HUES6 (cell line): Measurements from ENCODE around the gene ZFP92.

ENCODE experiments used
- H3K27ac ChIP-seq: 2 replicates; pipeline ENCODE4 v1.7.0; 2013; ENCODE audit warnings: low read depth, mild to moderate bottlenecking, low read length, inconsistent platforms
- H3K27me3 ChIP-seq: 2 replicates; pipeline ENCODE4 v1.6.1; 2013; ENCODE audit warnings: low read length; ENCODE audit not compliant: control insufficient read depth, insufficient read depth
- H3K36me3 ChIP-seq: 2 replicates; pipeline ENCODE4 v1.6.1; 2013; ENCODE audit warnings: low read length; ENCODE audit not compliant: control insufficient read depth, insufficient read depth
- H3K4me1 ChIP-seq: 2 replicates; pipeline ENCODE4 v1.6.1; 2013; ENCODE audit warnings: low read length; ENCODE audit not compliant: control insufficient read depth, insufficient read depth
- H3K4me3 ChIP-seq: 2 replicates; pipeline ENCODE4 v1.5.1; 2013; ENCODE audit warnings: low read depth, low read length
- H3K9ac ChIP-seq: one replicate; pipeline ENCODE4 v1.6.1; 2013; ENCODE audit warnings: mild to moderate bottlenecking, low read length
- H3K9me3 ChIP-seq: 2 replicates; pipeline ENCODE4 v1.6.1; 2013; ENCODE audit warnings: low read depth, low read length; ENCODE audit not compliant: control insufficient read depth, insufficient read depth

ZFP92 gene

DNA sequence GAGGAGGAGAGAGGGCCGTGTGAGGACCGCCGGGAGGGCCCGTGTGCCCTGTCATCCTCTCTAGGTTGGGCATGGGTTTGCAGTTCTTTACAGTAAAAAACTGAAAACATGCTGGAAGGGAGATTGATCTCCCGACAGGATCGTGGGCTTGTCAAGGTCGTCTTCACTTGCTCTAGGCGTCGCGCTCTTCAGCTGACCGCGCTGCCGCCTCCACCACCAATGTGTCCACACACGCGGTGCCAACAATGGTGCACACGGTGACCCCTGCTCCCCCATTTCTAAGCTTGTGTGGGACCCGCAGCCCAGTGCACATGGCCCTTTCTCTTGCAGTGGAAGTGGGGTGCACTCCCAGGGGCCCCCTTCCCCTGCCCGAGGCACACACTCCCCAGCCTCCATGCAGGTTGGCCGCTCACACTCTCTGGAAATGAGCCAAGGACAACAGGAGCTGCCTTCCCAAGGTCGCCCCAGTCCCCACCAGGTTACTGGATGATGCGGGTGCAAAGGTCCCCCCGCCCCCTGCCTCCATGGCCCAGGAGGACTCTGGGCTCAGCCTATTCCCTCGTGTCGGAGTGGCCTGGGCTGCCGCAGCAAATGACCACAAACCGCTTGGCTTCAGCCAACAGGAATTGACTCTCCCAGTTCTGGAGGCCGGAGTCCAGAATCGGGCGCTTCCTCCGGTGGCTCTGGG is 1.7 kb upstream of the ZFP92 start:
- H3K36me3 ChIP-seq, result no peaks in the 10 kb centered on the region
- H3K4me1 ChIP-seq, result no peaks in the 10 kb centered on the region
- peaks cover 47% of the 10 kb centered on the region for H3K27me3 ChIP-seq
- no peak overlapping the region for H3K9ac ChIP-seq
- peaks cover 22% of the 10 kb centered on the region; the same call in 1 of the 2 replicates for H3K9me3 ChIP-seq
- H3K4me3 ChIP-seq, result no peak overlapping the region
- no peak overlapping the region for H3K27ac ChIP-seq

DNA sequence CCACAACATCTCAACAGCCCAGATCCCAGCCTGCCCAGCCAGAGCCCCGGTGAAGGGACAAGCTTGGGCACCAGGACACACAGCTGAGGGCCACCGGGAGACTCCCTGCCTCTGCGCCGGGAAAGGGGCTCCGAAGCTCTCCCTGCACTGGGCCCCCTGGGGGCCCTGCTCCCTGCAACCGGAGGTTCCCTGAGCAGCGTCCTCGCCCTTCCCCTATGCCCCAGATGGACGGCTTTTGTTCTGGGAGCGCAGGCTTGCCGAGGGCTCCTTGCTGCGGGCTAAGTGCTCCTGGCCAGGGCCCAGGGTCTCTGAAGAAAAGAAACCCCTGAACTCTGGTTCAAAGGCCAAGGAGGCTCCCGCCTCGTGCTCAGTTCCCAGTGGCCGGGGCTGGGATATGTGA is 899 bp upstream of the ZFP92 start:
- Histone ChIP-seq H3K4me3 (no peak overlapping the region), H3K27me3 (peaks cover 42% of the 10 kb centered on the region)

DNA sequence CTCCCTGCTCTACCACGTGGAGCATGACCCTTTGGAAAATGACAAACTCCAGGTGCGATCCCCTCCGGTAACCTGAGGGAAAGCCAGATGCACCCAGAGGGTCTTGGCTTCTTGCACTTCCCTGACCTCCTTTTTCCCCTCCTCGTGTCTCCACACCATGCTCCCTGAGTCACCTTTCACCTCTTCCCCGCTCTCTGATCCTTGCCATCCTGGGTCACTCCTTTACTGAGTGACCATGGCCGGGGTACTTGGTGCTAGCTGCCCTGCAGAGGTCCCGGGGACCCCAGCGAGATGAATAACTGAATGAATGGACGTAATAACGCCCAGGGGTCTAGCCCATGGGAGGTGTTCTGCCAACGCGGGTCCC is 401 bp upstream of the ZFP92 start:
- no peak overlapping the region for H3K27ac ChIP-seq

More for the DNA sequence above, 899 bp upstream of the ZFP92 start:
- H3K27ac ChIP-seq, result no peak overlapping the region
- peaks cover 21% of the 10 kb centered on the region; the same call in 1 of the 2 replicates for H3K9me3 ChIP-seq
- no peak overlapping the region for H3K9ac ChIP-seq
- no peaks in the 10 kb centered on the region for H3K36me3 ChIP-seq
- no peaks in the 10 kb centered on the region for H3K4me1 ChIP-seq

DNA sequence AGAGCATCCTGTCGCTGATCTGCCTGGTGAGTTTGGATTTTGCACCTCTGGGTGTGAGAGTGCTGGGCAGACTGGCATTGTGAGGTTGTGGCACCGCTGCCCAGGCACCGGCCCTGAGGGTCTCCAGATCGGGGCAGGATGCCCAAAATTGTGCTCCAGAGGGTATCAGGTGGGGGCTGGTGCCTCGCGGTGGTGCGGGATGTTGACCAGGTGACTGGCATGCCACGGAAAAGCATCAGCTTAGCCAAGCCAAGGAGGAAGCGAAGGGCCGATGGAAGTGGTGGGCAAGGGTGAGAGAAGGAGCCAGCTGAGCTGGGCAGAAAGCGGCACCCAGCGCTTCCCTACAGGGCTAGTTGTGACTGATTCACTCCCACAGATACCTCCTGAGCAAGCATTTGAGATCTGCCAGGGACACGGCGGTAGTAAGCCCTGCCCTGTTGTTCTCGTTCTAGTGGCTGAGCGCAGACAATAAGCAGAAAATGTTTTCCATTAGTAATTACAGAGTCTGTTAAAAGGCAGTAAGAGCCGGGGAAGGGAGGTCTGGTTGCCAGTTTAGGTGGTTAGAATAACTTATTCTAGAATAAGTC is 809 bp downstream of the ZFP92 start:
- H3K4me1 ChIP-seq, result no peaks in the 10 kb centered on the region
- H3K27me3 ChIP-seq, result peaks cover 43% of the 10 kb centered on the region
- no peak overlapping the region for H3K27ac ChIP-seq
- H3K4me3 ChIP-seq, result peak overlapping the region; percentile 50
- no peaks in the 10 kb centered on the region for H3K36me3 ChIP-seq
- peaks cover 23% of the 10 kb centered on the region; the same call in 1 of the 2 replicates for H3K9me3 ChIP-seq
- no peak overlapping the region for H3K9ac ChIP-seq

More for the DNA sequence above, 401 bp upstream of the ZFP92 start:
- H3K9ac ChIP-seq, result no peak overlapping the region
- H3K4me1 ChIP-seq, result no peaks in the 10 kb centered on the region
- peak overlapping the region; percentile 50 for H3K4me3 ChIP-seq
- H3K9me3 ChIP-seq, result peaks cover 21% of the 10 kb centered on the region; the same call in 1 of the 2 replicates
- peaks cover 43% of the 10 kb centered on the region for H3K27me3 ChIP-seq
- H3K36me3 ChIP-seq, result no peaks in the 10 kb centered on the region

DNA sequence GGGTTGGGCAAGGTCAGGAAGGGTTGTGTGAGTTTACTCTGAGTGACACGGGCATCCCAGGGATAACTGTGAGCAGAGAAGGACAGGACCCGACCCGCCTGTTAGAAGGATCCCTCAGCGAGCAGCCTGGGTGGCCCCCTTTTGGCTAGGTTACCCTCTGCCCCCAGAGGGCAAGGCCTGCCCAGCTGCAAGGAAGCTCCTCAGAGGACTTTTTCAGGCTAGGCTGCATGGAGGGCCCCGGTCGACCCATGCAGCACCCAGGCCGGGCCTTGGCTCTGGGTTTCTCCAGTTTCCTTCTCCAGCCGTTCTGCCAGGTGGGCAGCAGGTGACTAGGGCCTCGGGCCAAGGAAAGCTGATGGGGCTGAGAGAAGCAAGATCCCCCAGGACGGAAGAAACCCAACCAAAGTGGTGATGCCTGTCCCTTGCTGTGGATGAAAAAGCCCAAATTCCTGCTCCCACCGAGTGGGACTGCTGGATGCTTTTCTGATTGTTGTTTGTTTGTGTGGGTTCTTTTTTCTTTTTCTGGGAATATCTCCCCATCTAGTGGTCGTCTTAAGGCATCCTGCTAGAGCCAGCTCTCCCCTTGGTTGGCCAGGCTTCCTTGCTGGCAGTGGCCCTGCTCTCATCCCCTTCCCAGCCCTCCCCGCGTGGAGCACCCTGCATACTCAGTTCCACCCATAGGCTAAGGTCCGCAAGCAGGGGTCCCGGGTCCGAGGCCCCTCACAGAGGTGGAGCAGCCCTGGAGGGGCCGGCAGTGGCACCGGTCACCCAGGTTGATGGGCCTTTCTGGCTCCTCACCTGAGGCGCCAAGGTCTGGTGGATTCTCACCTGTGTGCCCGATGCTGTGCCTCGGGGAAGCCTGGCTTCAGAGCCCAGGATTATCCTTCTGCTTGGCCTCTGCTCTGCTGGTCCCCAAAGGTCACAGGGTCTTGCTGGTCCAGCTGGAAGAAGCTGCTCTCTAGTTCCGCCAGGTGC is 1.8 kb downstream of the ZFP92 start:
- Histone ChIP-seq H3K4me3 (no peak overlapping the region), H3K4me1 (no peaks in the 10 kb centered on the region), H3K9me3 (peaks cover 18% of the 10 kb centered on the region; the same call in 1 of the 2 replicates), H3K27me3 (peaks cover 42% of the 10 kb centered on the region), H3K27ac (no peak overlapping the region), H3K36me3 (no peaks in the 10 kb centered on the region), H3K9ac (no peak overlapping the region)

DNA sequence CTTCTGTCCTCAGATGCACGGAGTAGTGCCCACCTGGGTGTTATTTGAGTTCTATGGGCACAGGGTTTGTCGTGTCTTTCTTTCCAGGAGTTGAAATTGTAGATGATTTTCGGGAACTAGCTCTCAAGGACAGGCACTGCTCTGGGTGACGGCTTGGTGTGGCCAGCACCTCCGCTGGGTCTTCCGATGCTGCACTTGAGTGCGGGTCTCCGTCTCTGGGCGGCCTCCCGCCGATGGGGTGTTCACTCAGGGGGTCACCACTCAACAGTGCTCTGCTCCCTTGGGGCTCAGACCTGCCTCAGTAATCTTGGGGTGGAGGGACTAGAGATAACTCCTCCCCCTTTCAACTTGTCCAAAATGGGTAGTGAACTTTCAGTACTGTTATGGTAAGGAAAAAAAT is 2.5 kb downstream of the ZFP92 start:
- Histone ChIP-seq H3K4me1 (no peaks in the 10 kb centered on the region), H3K4me3 (no peak overlapping the region), H3K36me3 (no peaks in the 10 kb centered on the region), H3K27me3 (peaks cover 44% of the 10 kb centered on the region), H3K27ac (no peak overlapping the region), H3K9ac (no peak overlapping the region), H3K9me3 (peaks cover 14% of the 10 kb centered on the region; the same call in 1 of the 2 replicates)

DNA sequence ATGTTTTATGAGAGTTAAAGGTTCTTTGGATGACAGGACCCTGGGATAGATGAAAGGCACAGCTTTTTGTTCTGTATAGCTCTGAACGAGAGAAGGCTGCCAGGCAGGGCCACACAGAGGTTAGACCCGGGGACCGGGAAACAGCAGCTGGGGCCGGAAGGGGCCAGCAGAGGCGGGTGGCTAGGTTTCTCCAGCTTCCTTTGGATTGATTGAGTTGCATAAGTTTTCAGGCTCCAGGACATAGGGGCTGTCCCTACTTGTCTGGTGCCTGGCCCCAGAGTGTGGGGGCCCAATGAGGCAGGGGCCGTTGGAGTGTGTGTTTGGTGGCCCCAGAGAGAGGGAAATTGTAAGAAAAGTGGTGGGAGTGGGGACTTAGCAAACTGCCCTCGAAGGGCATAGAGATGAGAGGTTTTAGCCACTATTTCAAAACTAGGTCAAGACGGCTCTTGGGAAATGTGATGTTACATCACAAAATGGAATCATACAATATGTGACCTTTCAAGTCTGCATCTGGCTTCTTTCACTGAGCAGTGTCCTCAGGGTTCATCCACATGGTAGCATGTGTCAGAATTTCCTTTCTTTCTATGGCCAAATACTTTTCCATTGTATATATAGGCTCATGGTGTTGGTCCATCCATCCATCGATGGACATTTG is 3.7 kb downstream of the ZFP92 start:
- H3K27me3 ChIP-seq, result peaks cover 45% of the 10 kb centered on the region
- no peak overlapping the region for H3K4me3 ChIP-seq
- H3K9me3 ChIP-seq, result peaks cover 15% of the 10 kb centered on the region; the same call in 1 of the 2 replicates
- no peak overlapping the region for H3K27ac ChIP-seq
- H3K4me1 ChIP-seq, result no peaks in the 10 kb centered on the region
- H3K9ac ChIP-seq, result no peak overlapping the region
- H3K36me3 ChIP-seq, result no peaks in the 10 kb centered on the region

DNA sequence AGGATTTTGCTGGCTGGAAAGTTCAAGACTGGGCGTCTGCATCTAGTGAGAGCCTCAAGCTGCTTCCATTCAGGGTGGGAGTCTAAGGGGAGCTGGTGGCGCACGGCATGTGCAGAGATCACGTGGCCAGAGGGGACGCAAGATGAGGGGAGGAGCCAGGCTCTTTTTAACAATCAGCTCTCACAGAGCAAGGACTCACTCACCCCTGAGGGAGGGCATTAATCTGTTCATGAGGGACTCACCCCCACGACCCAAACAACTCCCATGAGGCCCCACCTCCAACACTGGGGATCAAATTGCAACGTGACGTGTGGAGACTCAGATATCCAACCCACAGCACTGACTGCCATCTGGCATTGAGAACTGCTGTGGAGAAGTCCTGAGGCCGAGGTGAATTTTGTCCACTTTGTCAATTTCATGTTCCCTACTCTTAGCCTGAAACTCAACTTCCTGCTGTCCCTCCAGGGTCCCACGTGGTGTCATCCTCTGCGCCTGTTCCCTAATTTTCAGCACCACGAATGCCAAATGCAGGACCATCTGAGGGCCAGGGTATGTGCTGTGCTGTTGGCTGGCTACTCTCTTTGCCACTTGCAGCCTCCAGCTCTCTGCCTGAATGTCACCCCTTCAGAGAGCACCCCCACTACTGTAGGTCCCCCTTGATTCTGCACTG is 5.6 kb downstream of the ZFP92 start:
- H3K27me3 ChIP-seq, result peaks cover 28% of the 10 kb centered on the region
- peaks cover 25% of the 10 kb centered on the region; the same call in 1 of the 2 replicates for H3K9me3 ChIP-seq

DNA sequence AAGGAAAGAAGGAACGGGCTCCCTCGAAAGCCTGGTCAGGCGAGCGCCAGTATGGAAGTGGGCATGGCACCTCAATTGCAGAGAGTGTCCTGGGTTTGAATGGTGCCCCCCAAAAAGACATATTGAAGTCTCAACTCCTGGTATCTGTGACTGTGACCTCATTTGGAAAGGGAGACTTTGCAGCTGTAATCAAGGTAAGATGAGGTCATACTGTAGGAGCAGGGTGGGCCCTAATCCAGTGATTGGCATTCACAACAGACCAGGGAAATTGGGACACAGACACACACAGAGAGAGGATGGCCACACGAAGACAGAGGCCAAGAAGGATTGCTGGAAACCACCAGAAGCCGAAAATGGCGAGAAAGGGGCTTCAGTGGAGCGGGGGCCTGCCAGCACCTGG is 6.4 kb downstream of the ZFP92 start:
- H3K27me3 ChIP-seq, result peaks cover 20% of the 10 kb centered on the region; the same call in 1 of the 2 replicates
- H3K36me3 ChIP-seq, result no peaks in the 10 kb centered on the region
- peaks cover 25% of the 10 kb centered on the region; the same call in 1 of the 2 replicates for H3K9me3 ChIP-seq
- H3K4me3 ChIP-seq, result no peak overlapping the region
- H3K4me1 ChIP-seq, result no peaks in the 10 kb centered on the region; the same call in 1 of the 2 replicates
- H3K9ac ChIP-seq, result no peak overlapping the region
- H3K27ac ChIP-seq, result no peak overlapping the region

More for the DNA sequence above, 5.6 kb downstream of the ZFP92 start:
- no peak overlapping the region for H3K27ac ChIP-seq
- H3K4me1 ChIP-seq, result no peaks in the 10 kb centered on the region; the same call in 1 of the 2 replicates
- no peaks in the 10 kb centered on the region for H3K36me3 ChIP-seq
- no peak overlapping the region for H3K9ac ChIP-seq
- H3K4me3 ChIP-seq, result no peak overlapping the region
